WERI-Rb-1 (cell line): ENCODE measurements around the gene LRTM2.
"Not testable (repeated sequence)": the region's sequence is repeated elsewhere in the genome, so short reads cannot be mapped to it uniquely, and the experiment has no call there.

ENCODE experiments used
- DNase-seq: peaks from one replicate; pipeline ENCODE4 v3.0.0-alpha.2; 2020
- H3K27ac ChIP-seq: fragments of 250-450 bp; sonication (Bioruptor Pico); 2 replicates; pipeline ENCODE4 v1.5.1; 2020; ENCODE audit warnings: mild to moderate bottlenecking, moderate library complexity
- H3K27me3 ChIP-seq: fragments of 250-450 bp; sonication (Bioruptor Pico); 2 replicates; pipeline ENCODE4 v1.5.1; 2021; ENCODE audit warnings: mild to moderate bottlenecking, low read depth, moderate library complexity; ENCODE audit not compliant: insufficient read depth, severe bottlenecking
- H3K36me3 ChIP-seq: fragments of 250-450 bp; sonication (Bioruptor Pico); 2 replicates; pipeline ENCODE4 v1.5.1; 2020; ENCODE audit warnings: mild to moderate bottlenecking, moderate library complexity
- H3K4me3 ChIP-seq: 2 replicates; pipeline ENCODE4 v1.5.1; 2011; ENCODE audit warnings: low read depth, mild to moderate bottlenecking, control low read depth, low read length
- H3K9me3 ChIP-seq: fragments of 250-450 bp; sonication (Bioruptor Pico); 2 replicates; pipeline ENCODE4 v1.5.1; 2021; ENCODE audit warnings: mild to moderate bottlenecking, moderate library complexity; ENCODE audit not compliant: severe bottlenecking
- CTCF ChIP-seq: IDR thresholded peaks from 2 replicates; pipeline ENCODE4 v1.5.1; 2011; ENCODE audit warnings: low read depth, mild to moderate bottlenecking, control low read depth, inconsistent platforms, low read length

LRTM2 gene

GRCh38 chr12:1812650-1813302 lies 7.6 kb upstream of the LRTM2 start:
- no peak overlapping the region for H3K4me3 ChIP-seq
- DNase-seq = no peak
- H3K36me3 ChIP-seq = no peaks in the 10 kb centered on the region
- TF ChIP-seq CTCF = no peak
- no peak overlapping the region for H3K27ac ChIP-seq
- no peaks in the 10 kb centered on the region for H3K9me3 ChIP-seq
- no peaks in the 10 kb centered on the region for H3K27me3 ChIP-seq

- DNase-seq = no peak
- Histone ChIP-seq H3K36me3 (no peaks in the 10 kb centered on the region), H3K4me3 (no peak overlapping the region), H3K9me3 (no peaks in the 10 kb centered on the region), H3K27ac (no peak overlapping the region), H3K27me3 (no peaks in the 10 kb centered on the region)
- TF ChIP-seq CTCF = no peak
These were observed 6.1 kb upstream of the LRTM2 start for GRCh38 chr12:1814266-1814665.

- TF ChIP-seq CTCF = no peak
- Histone ChIP-seq H3K27me3 (no peaks in the 10 kb centered on the region), H3K9me3 (no peaks in the 10 kb centered on the region)
These were observed 5.3 kb upstream of the LRTM2 start for GRCh38 chr12:1815108-1815507.

GRCh38 chr12:1815814-1816729 lies 4.3 kb upstream of the LRTM2 start:
- Histone ChIP-seq H3K27ac (no peak overlapping the region), H3K4me3 (no peak overlapping the region), H3K36me3 (no peaks in the 10 kb centered on the region), H3K27me3 (no peaks in the 10 kb centered on the region), H3K9me3 (no peaks in the 10 kb centered on the region)
- peak; percentile 34 for DNase-seq
- no peak for TF ChIP-seq CTCF

More at GRCh38 chr12:1815108-1815507, 5.3 kb upstream of the LRTM2 start:
- no peak for DNase-seq
- H3K27ac ChIP-seq = no peak overlapping the region
- H3K36me3 ChIP-seq = no peaks in the 10 kb centered on the region
- no peak overlapping the region for H3K4me3 ChIP-seq

- no peak overlapping the region for H3K4me3 ChIP-seq
- H3K36me3 ChIP-seq = no peaks in the 10 kb centered on the region
- no peak for DNase-seq
- no peak for TF ChIP-seq CTCF
- no peaks in the 10 kb centered on the region for H3K27me3 ChIP-seq
- H3K27ac ChIP-seq = no peak overlapping the region
- no peaks in the 10 kb centered on the region for H3K9me3 ChIP-seq
These were observed 3.5 kb upstream of the LRTM2 start for GRCh38 chr12:1816730-1817348.

- not testable (repeated sequence) for H3K9me3 ChIP-seq, H3K4me3 ChIP-seq, H3K27ac ChIP-seq, H3K36me3 ChIP-seq, H3K27me3 ChIP-seq, DNase-seq
These were observed 2.4 kb upstream of the LRTM2 start for GRCh38 chr12:1817928-1818327.
